Tibial nerve (tissue), 4 donors: ENCODE data around the gene PRKG1.

Source experiments
- EP300 ChIP-seq, 2 donors: sonication (generic); formaldehyde crosslinking; IDR thresholded peaks; one replicate each; pipeline ENCODE4 v1.6.1; 2017; ENCODE audit warnings: antibody characterized with exemption in 2 of 2, mild to moderate bottlenecking in 1 of 2
- POLR2A ChIP-seq, 2 donors: fragments of 450-650 bp; IDR thresholded peaks; one replicate each; pipeline ENCODE4 v1.6.1; 2017; ENCODE audit warnings: antibody characterized with exemption in 2 of 2, mild to moderate bottlenecking in 2 of 2, moderate library complexity in 2 of 2
- TF ChIP-seq, protein P1 (sequence below), 5 experiments: fragments of 200-600 bp in 3 of 5; fragments of 450-650 bp in 2 of 5; sonication (generic) in 3 of 5; IDR thresholded peaks; one replicate each; pipeline ENCODE4 v1.5.1; 2016 to 2019; ENCODE audit warnings: antibody characterized with exemption in 5 of 5, mild to moderate bottlenecking in 3 of 5, moderate library complexity in 2 of 5

- TF ChIP-seq, protein P1, sequence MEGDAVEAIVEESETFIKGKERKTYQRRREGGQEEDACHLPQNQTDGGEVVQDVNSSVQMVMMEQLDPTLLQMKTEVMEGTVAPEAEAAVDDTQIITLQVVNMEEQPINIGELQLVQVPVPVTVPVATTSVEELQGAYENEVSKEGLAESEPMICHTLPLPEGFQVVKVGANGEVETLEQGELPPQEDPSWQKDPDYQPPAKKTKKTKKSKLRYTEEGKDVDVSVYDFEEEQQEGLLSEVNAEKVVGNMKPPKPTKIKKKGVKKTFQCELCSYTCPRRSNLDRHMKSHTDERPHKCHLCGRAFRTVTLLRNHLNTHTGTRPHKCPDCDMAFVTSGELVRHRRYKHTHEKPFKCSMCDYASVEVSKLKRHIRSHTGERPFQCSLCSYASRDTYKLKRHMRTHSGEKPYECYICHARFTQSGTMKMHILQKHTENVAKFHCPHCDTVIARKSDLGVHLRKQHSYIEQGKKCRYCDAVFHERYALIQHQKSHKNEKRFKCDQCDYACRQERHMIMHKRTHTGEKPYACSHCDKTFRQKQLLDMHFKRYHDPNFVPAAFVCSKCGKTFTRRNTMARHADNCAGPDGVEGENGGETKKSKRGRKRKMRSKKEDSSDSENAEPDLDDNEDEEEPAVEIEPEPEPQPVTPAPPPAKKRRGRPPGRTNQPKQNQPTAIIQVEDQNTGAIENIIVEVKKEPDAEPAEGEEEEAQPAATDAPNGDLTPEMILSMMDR (IDR thresholded peaks at IDR 0.05) = no peak
- TF ChIP-seq EP300 (IDR thresholded peaks at IDR 0.05) (no peak), POLR2A (IDR thresholded peaks at IDR 0.05) (no peak)
Measured at GRCh38 chr10:51257511-51258248, 183.4 kb downstream of the PRKG1 start.
